Measurements from ENCODE around the gene MRFAP1.
"Not testable (repeated sequence)": the region's sequence is repeated elsewhere in the genome, so short reads cannot be mapped to it uniquely, and the experiment has no call there.

MRFAP1 gene

DNA sequence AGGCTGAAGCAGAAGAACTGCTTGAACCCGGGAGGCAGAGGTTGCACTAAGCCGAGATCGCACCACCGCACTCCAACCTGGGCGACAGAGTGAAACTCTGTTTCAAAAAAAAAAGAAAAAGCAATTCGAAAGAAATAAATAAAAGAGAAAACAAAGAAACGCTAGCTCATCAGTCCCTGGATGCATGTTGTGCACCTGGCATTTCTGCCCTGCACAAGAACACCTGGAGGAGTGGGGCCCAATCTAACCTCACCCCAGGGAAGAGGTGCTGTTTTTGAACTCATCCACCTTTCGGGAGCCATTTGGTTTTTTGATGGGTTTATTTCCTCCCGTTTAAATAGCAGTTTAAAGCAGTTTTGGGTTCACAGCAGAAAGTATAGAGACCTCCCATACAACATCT, 5.7 kb upstream of the MRFAP1 start:
- no peak for DNase-seq (ENCODE audit: low read depth in 3 of 3)

DNA sequence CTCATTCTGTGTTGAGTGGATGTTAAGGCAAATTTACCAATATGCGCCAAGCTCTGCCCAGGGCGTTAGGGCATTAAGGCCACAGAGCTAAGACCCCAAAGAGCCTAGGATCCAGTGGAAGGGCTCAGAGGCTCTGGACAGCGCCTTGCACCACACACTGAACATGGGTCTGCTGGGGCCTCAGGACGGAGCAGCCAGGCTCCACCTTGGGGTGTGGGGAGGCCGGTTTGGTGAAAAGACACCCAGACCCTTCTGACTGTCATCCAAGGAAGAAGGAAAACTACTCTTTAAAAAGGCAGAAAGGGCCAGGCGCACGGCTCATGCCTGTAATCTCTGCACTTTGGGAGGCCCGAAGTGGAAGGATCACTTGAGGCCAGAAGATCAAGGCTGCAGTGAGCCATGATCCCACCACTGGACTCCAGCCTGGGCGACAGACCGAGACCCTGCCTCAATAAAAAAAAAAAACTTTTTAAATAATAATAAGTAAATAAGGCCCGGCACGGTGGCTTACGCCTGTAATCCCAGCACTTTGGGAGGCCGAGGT, 1.3 kb upstream of the MRFAP1 start:
- DNase-seq (ENCODE audit: low read depth in 3 of 3), result no peak

DNA sequence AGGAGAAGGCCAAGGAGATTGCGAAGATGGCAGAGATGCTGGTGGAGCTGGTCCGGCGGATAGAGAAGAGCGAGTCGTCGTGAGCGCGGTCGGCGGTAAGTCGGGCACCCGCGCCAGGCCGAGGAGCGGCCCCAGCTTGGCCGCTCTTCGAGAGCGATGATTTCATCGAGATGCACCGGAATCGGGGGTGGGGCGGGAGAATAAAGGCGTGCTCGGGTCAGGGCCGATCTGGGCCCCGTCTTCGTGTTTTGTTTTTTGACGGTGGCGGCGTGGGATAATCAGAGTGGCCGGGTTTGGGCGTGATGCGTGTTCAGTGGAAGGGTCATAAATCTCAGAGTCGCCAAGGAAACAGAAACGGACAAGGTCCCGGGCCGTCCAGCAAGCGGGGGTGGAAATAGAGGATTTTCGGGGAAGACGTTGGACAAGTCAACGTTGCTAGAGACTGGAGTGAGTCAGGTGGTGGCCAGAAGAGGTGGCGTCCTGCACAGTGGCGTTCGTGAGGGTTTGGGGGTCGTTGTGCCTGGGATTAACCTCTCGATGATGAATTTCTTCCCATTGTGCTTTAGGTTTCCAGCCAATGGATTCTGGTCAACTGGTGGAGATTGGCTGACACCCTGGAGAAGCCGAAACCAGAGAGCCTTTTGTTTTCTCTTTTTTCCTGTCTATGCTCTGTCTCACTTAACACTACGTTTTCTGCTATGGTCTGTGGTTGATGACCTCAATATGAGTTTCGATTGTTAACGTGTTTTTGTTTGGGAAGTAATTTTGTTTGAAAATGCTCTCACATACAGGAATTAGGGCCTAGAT, 882 bp downstream of the MRFAP1 start:
- DNase-seq (ENCODE audit: low read depth in 3 of 3), result peak; percentile 6 to 25 (median 13)

DNA sequence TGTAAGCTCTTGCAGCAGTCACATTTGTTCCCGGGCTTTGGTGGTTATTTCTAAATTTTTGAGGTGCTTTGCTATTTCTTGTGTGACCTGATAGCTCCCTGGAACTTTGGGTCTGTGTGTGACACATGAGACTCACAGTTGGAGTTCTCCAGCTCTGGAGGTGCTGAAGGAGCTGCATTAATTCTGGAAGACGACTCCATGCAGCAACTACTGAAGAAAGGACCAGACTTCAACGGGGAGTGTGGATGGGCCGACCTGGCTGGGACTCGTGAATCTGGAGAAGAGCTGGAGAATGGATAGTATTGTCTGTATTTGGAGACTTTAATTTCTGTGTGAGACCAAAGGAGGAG, 1.5 kb downstream of the MRFAP1 start:
- no peak for DNase-seq (ENCODE audit: low read depth in 3 of 3)

DNA sequence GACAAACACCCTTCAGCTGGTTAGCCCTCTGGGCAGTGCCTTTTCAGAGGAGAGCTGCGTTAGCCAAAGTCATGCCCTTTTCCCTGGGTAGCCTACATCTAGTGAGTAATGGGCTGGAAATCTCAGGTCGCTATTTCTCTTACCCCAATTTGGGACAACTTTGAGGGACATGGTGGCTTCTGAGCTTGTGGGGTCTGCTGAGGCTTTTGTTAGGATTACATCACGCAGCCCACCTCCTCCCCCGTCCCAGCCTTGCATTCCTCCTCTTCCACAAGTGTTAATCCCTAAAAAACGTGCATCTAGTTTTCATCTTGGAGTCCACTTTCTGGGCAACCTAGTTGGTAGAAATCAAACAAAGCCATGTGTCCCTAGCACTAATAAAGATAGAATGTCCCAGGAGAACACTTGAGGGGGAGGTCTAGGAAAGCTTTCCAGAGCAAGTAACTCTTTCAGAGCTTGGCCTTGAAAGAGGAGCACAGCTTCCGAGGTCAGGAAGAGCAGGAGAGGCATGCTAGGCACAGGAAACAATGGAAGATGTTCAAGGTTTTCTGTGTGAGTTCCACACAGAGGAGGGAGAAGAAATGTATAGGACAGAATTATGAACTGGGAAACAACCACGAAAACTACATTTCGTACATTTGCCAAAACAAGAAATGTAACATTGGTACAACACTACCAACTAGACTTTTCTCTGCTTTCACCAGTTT, 2.8 kb downstream of the MRFAP1 start:
- DNase-seq (ENCODE audit: low read depth in 3 of 3), result no peak

DNA sequence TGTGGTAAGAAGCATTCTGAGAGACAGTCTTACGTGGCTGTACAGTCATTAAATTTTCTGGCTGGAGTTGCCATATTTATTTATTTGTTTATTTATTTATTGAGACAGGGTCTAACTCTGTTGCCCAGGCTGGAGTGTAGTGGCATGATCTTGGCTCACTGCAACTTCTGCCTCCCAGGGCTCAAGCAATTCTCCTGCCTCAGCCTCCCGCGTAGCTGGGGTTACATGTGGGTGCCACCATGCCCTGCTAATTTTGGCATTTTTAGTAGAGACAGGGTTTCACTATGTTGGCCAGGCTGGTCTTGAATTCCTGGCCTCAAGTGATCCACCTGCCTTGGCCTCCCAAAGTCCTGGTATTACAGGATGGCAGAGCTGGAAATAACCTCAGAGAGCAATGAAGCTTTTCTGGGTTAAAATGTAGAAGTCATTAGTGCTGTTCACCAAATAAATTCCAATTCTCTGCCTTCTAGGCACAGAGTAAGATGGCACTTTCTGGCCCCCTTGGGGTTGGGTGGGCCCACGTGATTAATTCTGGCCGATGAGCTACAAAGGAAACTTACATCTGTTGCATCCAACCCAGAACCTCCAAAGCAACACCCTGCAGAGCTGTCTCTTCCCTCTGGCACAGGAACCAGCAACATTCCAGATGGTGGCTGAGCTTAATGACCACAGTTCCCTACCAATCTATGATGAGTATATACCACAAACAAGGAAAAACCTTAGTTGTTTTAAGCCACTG, 4.5 kb downstream of the MRFAP1 start:
- DNase-seq (ENCODE audit: low read depth in 3 of 3), result no peak

DNA sequence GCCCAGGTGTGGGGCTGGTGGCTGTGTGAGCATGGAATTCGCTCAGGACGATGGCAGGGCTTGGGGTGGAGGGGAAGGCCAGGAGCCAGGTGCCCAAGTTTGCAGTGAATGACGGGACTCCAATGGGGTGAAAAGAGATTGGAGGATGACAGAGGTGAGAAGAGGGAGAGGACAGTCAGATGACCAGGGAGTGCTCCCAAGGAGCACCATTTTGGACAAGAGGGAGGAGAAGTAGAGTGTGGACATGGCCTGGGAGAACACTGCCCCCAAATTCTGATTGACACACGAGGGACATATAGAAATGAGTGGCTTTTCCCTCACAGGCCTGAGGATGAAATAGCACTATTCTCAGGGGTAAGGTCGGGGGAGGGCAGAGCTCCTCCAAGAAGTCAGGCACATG, 6.7 kb downstream of the MRFAP1 start:
- DNase-seq (ENCODE audit: low read depth in 3 of 3), result no peak

DNA sequence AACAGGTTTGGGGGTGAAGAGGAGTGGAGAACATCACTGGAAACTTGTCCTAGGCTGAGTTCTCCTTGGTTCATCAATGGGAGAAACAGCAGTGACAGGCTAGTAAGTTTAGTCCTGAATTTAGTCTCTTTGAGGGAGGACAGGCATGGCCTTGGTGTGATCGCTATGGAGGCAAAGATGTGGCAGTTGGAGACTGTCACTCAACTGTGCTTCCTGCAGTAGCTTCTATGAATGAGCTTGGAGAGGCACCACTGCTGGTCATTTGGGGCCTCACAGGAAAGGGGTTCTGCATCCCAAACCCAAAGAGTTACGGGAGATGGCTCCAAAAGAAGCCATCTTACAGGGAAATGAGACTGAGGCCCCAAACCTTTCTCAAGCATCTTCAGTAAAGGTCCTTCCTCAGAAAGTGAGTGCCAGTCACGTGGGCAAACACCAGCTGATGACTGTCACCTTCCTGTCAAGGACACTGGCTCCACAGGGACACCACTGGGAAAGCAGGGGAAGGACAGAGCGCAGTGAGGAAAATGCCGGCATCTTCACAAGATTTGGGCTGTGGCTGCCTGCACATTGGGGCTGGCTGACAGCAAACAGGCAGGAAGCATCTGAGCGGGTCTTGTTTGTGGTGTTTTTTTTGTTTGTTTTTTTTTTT, 7.2 kb downstream of the MRFAP1 start:
- DNase-seq (ENCODE audit: low read depth in 3 of 3), result no peak

DNA sequence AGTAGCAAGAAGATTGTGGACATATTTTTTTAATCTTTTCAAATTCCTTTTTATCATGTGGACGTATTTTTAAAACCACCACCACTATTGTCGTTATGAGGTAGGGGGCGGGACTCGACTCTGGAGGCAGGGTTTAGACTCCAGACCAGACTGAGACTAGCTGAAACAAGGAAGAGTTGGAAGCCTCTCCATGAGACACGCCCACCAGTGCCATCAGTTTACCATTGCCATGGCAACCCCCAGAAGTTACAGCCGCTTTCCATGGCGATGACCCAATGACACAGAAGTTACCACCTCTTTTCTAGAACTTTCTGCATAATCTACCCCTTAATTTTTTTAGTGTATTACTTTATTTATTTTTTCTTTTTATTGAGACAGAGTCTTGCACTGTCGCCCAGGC, 8.7 kb downstream of the MRFAP1 start:
- no peak for DNase-seq (ENCODE audit: low read depth in 3 of 3)

DNA sequence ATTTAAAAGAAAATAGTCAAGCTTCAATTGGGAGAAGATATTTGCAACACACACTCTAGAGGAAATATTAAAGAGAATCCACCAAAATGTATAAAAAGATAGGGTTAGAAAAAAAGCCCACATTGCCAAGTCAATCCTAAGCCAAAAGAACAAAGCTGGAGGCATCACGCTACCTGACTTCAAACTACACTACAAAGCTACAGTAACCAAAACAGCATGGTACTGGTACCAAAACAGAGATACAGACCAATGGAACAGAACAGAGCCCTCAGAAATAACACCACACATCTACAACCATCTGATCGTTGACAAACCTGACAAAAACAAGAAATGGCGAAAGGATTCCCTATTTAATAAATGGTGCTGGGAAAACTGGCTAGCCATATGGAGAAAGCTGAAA, 13.7 kb downstream of the MRFAP1 start:
- DNase-seq (ENCODE audit: low read depth in 3 of 3), result not testable (repeated sequence)

DNA sequence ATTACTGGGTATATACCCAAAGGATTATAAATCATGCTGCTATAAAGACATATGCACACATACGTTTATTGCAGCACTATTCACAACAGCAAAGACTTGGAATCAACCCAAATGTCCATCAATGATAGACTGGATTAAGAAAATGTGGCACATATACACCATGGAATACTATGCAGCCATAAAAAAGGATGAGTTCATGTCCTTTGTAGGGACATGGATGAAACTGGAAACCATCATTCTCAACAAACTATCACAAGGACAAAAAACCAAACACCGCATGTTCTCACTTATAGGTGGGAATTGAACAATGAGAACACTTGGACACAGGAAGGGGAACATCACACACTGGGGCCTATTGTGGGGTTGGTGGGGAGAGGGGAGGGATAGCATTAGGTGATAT, 14.8 kb downstream of the MRFAP1 start:
- DNase-seq (ENCODE audit: low read depth in 3 of 3), result not testable (repeated sequence)

DNA sequence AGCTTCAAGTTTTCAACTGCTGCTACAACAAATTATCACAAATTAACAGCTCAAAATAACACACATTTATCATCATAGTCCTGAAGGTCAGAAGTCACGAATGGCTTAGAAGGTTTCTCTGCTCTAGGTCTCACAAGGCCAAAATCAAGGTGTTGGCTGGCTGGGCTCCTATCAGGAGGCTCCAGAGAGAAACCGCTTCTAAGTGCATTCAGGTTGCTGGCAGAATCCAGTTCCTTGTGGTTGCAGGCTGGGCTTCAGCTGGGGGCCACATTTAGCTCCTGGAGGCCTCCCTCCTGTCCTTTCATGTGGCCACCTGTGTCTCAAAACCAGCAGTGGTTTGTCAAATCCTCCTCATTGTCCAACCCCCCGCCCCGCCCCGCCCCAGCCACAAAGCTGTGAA, 15.4 kb downstream of the MRFAP1 start:
- no peak for DNase-seq (ENCODE audit: low read depth in 3 of 3)

DNA sequence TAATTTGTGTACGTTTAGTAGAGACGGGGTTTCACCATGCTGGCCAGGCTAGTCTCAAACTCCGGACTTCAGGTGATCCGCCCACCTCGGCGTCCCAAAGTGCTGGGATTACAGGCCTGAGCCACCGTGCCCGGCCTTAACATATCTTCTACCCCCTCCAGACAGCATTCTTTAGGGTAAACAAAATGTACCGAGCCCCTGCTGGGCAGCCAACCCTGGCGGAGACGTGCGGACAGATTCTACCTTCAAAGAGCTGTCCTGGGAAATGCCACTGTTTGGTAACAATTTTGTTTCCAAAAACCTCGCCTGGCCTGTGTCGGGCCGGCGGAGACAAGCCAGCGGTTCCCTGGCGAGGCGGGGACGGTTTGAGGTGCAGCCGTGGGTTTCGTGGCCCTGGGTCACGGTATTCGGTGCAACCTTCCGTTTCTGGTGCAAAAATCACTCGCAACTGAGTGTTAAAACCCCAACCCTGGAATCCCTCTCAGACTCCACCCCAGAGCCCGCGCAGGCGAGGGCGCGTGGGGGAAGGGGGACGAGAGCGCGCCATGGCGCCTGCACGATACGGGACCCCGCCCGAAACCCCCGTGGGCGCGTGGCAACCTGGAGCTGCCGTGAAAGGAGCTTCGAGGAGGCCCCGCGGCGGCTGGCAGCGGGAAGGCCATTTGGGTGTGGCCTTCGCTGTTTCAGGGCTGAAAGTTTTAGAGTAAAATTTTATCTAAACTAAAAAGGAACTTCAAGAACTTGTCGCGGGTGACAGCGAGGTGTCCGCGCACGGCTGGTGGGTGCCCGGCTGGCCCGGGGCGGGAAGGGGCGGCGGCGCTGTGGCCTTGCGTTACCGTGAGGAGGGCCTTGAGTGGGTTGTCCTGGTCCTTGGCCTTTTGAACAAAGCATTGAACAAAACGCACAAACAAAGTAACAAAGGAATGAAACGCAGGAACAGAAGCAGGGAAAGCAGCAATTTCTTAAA, 17.0 kb downstream of the MRFAP1 start:
- no peak for DNase-seq (ENCODE audit: low read depth in 3 of 3)

DNA sequence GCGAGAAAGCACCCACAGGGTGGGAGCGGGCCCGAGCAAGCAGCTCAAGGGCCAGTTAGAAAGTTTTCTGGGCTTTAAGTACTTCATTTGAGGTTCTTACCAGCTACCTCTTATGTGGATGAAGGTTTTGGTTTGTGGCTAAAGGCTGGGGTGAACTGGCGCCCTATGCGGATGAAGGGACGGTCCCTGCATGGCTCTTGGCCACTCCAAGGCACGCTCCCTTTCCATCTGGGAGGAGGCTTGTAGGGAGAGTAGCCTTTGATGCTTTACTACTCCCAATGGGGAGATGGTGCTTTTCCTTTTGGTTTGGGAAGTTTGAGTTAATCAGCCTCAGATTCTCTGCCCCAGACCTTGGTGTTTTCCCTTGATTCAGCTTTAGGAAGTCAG, 17.7 kb downstream of the MRFAP1 start:
- no peak for DNase-seq (ENCODE audit: low read depth in 3 of 3)

DNA sequence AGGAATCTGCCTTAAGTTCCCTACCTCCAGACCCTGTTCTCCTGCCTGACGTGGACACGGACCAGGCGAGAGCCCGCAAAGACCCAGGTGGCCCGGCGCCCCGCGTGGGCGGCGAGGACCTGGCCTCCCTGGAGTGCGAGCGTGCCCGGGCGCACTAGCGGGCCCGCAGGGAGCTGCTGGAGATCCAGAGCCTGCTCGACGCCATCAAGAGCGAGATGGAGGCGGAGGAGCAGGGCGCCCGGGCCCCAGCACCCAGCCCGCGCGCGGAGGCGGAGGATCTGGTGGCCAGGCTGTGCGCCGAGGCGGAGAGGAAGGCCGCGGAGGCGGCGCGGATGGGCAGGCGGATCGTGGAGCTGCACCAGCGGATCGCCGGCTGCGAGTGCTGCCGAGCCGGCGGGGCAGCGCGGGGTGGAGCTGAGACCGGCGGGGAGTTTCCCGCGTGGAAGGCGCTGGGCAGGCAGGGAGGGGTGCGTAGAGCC, 18.2 kb downstream of the MRFAP1 start:
- peak; percentile 18 to 44 (median 21) for DNase-seq (ENCODE audit: low read depth in 3 of 3)

DNA sequence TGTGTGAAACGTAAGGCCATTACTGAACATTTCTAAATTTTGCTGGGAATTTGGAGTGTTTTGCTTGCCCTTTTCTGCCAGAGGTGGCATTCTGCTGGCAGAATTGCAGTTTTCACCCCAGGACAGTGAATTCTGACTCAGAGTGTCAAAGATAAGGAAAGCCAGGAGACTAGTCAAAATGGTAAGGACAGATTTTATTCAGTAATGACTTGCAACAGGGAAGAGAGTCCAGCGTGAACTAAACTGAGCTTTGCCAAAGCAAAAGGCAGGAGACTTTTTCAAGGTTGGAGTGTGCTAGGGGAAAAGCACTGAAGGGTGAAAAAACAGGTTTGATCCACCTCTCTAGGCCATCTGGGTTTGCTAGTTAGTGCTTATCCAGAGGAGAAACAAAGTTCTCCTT, 19.4 kb downstream of the MRFAP1 start:
- DNase-seq (ENCODE audit: low read depth in 3 of 3), result no peak

DNA sequence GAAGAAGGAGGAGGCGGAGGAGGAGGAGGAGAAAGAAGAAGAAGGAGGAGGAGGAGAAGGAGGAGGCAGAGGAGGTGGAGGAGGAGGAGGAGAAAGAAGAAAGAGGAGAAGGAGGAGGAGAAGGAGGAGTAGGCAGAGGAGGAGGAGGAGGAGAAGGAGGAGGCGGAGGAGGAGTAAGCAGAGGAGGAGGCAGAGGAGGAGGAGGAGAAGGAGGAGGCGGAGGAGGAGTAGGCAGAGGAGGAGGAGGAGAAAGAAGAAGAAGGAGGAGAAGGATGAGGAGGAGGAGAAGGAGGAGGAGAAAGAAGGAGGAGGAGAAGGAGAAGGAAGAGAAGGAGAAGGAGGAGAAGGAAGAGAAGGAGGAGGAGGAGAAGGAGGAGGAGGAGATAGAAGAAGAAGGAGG, 19.9 kb downstream of the MRFAP1 start:
- DNase-seq (ENCODE audit: low read depth in 3 of 3), result no peak

DNA sequence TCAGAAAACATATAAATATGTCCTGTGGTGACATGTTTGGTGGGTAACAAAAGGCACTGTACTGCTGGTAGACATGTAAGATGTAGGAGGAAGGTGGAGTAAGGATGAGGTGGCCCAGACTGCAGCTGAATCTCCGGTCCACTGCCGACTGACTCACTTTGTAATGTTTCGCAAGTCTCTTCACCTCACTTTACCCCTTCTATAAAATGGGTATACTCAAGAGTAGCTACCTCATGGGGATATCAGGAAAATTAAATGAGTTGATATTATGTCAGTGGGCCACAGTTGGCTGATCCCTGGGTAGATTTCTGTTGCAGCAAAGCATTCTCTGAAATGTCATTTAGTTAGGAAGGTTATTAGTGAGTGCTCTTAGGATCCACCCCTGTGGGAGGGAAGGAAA, 22.1 kb downstream of the MRFAP1 start:
- no peak for DNase-seq (ENCODE audit: low read depth in 3 of 3)

DNA sequence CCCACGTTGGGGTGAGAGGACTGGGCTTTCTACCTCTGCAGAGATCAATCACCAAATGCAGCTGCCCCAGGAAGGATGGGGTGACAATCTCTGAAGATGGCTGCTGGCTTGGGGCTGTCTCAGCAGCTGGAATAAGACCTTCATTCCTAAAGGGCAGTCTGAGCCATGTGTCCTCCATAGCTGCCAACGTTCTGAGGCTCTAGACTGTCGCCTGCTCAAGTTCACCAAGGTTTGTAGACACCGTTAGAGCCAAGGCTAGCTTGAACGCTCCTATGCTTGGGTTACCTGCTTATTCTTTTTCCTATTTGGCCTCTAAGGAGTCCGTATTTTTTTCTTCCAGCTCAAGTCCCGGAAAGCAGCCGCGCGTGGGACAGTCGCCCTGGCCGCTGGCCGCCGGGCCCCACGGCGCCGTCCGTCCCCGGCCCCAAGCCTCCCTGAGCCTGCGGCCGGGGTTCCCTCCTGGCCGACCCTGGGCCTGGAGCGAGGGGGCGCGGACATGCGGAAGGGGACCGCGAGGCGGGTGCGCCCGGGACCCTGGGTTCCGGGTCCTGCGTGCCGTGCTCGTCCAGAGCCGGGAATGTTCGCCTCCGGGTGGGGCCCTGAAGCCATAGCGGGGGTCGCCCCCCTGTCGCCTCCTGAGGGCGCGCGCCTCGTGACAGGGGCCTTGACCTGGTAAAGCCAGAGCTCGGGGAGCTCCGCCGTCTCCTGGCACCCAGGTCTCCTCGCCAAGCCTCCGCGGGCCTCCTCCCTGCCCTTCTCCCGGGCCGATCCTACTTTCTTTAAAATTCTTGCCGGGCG, 23.3 kb downstream of the MRFAP1 start:
- no peak for DNase-seq (ENCODE audit: low read depth in 3 of 3)

DNA sequence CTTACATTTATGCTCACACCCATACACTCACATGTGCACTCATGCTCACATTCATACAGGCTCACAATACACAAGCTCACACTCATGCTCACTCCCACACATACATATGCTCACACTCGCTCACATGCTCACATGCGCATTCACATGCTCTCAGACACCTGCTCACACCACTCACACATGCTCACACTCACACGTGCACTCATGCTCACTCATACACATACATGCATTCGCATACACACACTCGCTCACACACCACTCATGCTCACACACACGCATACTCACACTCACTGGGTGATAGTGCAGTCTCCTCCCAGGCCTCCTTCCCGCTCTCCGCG, 24.8 kb downstream of the MRFAP1 start:
- no peak for DNase-seq (ENCODE audit: low read depth in 3 of 3)
